B cell (primary cell): ENCODE data around the gene SREBF1. TPM values are rescaled to one million over a fixed set of nuclear protein-coding genes. Genes with fewer than 3 reads are reported as not detected.
A peak's percentile ranks its signal among the peaks of the same experiment; 100 is the strongest.

ENCODE experiments used
- ATAC-seq: fragments of 200-7000 bp; cut with Tn5 transposase; one replicate; pipeline ENCODE4 v1.10.0; 2021; ENCODE audit warnings: low read depth, mild to moderate bottlenecking, moderate number of reproducible peaks, moderate library complexity
- CTCF ChIA-PET: fragments of 350-600 bp; sonication (Branson Sonifier 250); formaldehyde crosslinking; loops from one replicate; lab custom pipeline; 2021; ENCODE audit warnings: antibody characterized with exemption, inconsistent platforms; lab: Charles Lee
- POLR2A ChIA-PET: fragments of 350-600 bp; sonication (Branson Sonifier 250); formaldehyde crosslinking; loops from one replicate; lab custom pipeline; 2021; ENCODE audit warnings: antibody characterized with exemption; lab: Charles Lee
- DNase-seq: peaks from one replicate; pipeline ENCODE4 v3.0.0; 2013
- H2AFZ ChIP-seq: 2 replicates; pipeline ENCODE4 v1.6.1; 2012; ENCODE audit warnings: mild to moderate bottlenecking, low read depth, low read length; ENCODE audit not compliant: insufficient read depth, poor library complexity, severe bottlenecking
- H3K27ac ChIP-seq, 2 donors: 1 replicate in 1 of 2; 2 replicates in 1 of 2; pipeline ENCODE4 v1.5.1; 2012 to 2013; ENCODE audit warnings: low read length in 2 of 2, mild to moderate bottlenecking in 2 of 2, moderate library complexity in 1 of 2
- H3K27me3 ChIP-seq, 4 experiments: fragments of 200-600 bp in 1 of 4; sonication (generic) in 1 of 4; replicated peaks in 1 of 4; 1 replicate in 2 of 4; 2 replicates in 2 of 4; pipeline versions ENCODE4 v1.6.1 to v1.7.0; 2013 to 2016; ENCODE audit warnings: low read length in 3 of 4, mild to moderate bottlenecking in 2 of 4, mixed read lengths in 1 of 4, moderate library complexity in 1 of 4; ENCODE audit not compliant: insufficient read depth in 4 of 4, control insufficient read depth in 3 of 4; ENCODE audit errors: control extremely low read depth in 1 of 4
- H3K36me3 ChIP-seq, 2 experiments: replicated peaks in 1 of 2; 1 replicate in 1 of 2; 2 replicates in 1 of 2; pipeline versions ENCODE4 v1.6.1 to v1.7.1; 2013; ENCODE audit warnings: low read length in 1 of 2; ENCODE audit not compliant: insufficient read depth in 2 of 2, control insufficient read depth in 1 of 2; ENCODE audit errors: control extremely low read depth in 1 of 2, extremely low read depth in 1 of 2
- H3K4me1 ChIP-seq, 2 donors: fragments of 200-600 bp in 1 of 2; sonication (generic) in 1 of 2; 1 replicate in 1 of 2; 2 replicates in 1 of 2; pipeline versions ENCODE4 v1.5.1 to v1.6.1; 2013 to 2017; ENCODE audit warnings: low read length in 2 of 2; ENCODE audit not compliant: control insufficient read depth in 2 of 2, insufficient read depth in 2 of 2
- H3K4me2 ChIP-seq: replicated peaks from 2 replicates; pipeline ENCODE3; 2012; ENCODE audit warnings: mild to moderate bottlenecking, low read depth, low read length; ENCODE audit not compliant: poor library complexity, severe bottlenecking
- H3K4me3 ChIP-seq, 5 experiments: fragments of 200-600 bp in 1 of 5; sonication (generic) in 1 of 5; 1 replicate in 3 of 5; 2 replicates in 2 of 5; pipeline versions ENCODE4 v1.5.1 to v1.7.0; 2011 to 2016; ENCODE audit warnings: low read length in 4 of 5, mild to moderate bottlenecking in 4 of 5, low read depth in 2 of 5, control low read depth in 1 of 5, moderate library complexity in 1 of 5; ENCODE audit not compliant: insufficient read depth in 1 of 5; ENCODE audit errors: control extremely low read depth in 1 of 5, extremely low read depth in 1 of 5
- H3K79me2 ChIP-seq: fragments of 200-600 bp; sonication (generic); one replicate; pipeline ENCODE4 v1.6.0; 2016; ENCODE audit warnings: low read length; ENCODE audit not compliant: control insufficient read depth, insufficient read depth
- H3K9ac ChIP-seq: fragments of 200-600 bp; sonication (generic); 2 replicates; pipeline ENCODE4 v1.6.1; 2017; ENCODE audit warnings: mild to moderate bottlenecking, low read length, moderate library complexity
- H3K9me3 ChIP-seq, 3 donors: one replicate each; pipeline versions ENCODE4 v1.6.1 to v1.7.1; 2013; ENCODE audit warnings: low read length in 2 of 3; ENCODE audit not compliant: control insufficient read depth in 2 of 3, insufficient read depth in 1 of 3; ENCODE audit errors: control extremely low read depth in 1 of 3
- H4K20me1 ChIP-seq: 2 replicates; pipeline ENCODE4 v1.6.0; 2012; ENCODE audit warnings: mild to moderate bottlenecking, low read length; ENCODE audit not compliant: insufficient read depth, control insufficient read depth, poor library complexity, severe bottlenecking
- H3K27ac Mint-ChIP-seq: one replicate; pipeline ENCODE4 v1.8.0; 2021; ENCODE audit warnings: mixed read lengths
- H3K27me3 Mint-ChIP-seq: one replicate; pipeline ENCODE4 v1.8.0; 2021; ENCODE audit warnings: mixed read lengths
- H3K4me1 Mint-ChIP-seq: one replicate; pipeline ENCODE4 v1.8.0; 2021; ENCODE audit warnings: mixed read lengths
- H3K4me3 Mint-ChIP-seq: one replicate; pipeline ENCODE4 v1.8.0; 2021; ENCODE audit warnings: mixed read lengths
- H3K9me3 Mint-ChIP-seq: one replicate; pipeline ENCODE4 v1.8.0; 2022; ENCODE audit warnings: mixed read lengths; ENCODE audit not compliant: insufficient read depth
- EZH2 ChIP-seq: IDR thresholded peaks from 2 replicates; pipeline ENCODE4 v1.6.1; 2012; ENCODE audit warnings: borderline replicate concordance, low read depth, mild to moderate bottlenecking, moderate library complexity, low read length; ENCODE audit not compliant: insufficient read depth, poor library complexity, severe bottlenecking
- WGBS: methylation state at CpG from one replicate; pipeline ENCODE4 v1.1.5; 2013; ENCODE audit warnings: missing lambda C conversion rate; ENCODE audit not compliant: insufficient coverage; 5-methylcytosine and 5-hydroxymethylcytosine counted together
- intact Hi-C: fragments of 100-400 bp; cut with micrococcal nuclease; formaldehyde crosslinking; loops from one replicate; pipeline ENCODE4 v1.10.0; 2022
- polyA plus RNA-seq: library from polyadenylated mRNA; depleted of rRNA; stranded (reverse); fragments of >200 nt; gene quantifications from 2 replicates; pipeline ENCODE4 v1.2.3, GENCODE V29; 2012
- total RNA-seq, 2 donors: library from RNA; stranded (reverse); fragments of 120-200 nt in 1 of 2; gene quantifications; 1 replicate in 1 of 2; 2 replicates in 1 of 2; pipeline versions ENCODE4 v1.2.3 to v1.2.4, GENCODE V29; 2013 to 2022
- TF ChIP-seq, protein P1 (sequence below): fragments of 200-600 bp; IDR thresholded peaks from one replicate; pipeline ENCODE4 v1.8.0; 2022; ENCODE audit warnings: antibody characterized with exemption, mild to moderate bottlenecking

SREBF1 gene
- total and polyA plus RNA-seq, 2 donors (not counting 1 experiment from before 2014, with no cell fraction given): 21.6 to 34.9 TPM

DNA sequence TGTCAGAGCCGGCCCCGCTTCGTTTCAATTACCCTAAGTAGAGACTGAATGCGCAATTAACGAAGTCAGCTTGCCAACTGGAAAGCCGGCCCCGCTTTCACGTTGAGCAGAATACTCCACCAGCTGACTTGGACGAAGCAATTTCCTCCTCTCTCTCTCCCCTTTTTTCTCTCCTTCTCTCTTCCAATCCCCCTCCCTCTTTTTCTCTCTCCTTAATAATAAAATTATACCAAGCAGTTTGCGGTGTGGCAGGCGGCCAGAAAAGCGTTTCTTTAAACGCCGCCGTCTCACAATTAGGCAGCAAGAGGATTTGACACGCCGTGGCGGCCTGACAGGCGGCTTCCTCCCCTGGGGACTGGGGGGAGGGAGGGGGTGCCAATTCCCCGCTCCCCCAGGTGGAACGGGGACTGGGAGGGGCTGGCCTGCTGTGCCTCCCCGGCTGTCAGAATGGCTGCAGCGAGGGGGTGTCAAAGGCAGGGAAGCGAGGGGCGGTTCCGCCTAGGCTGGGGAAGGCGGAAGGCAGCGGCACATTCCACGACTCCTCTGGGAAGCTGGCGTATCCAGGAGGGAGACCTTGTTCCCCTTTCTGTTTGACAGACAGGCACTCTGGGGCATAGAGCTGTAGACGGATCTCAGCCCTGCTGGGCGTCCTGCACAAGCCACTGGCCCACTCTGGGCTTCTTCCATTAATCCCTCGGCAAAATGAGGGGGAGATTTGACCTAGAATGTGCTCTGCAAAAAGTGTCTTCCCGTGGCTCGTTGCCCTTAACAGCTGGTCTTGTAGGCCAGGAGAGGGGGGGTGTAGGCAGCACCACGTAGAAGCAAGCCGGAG is 52.7 kb downstream of the SREBF1 start:
- peak overlapping the region; percentile 66 for H3K27ac Mint-ChIP-seq
- Histone ChIP-seq H3K9me3 (peaks cover 0 to 4% (median 0%) of the 10 kb centered on the region in 3 donors), H2AFZ (peak overlapping the region; percentile 49), H3K4me3 (peak overlapping the region in 4 of 5 experiments; percentile 39 to 74 (median 57)), H3K36me3 (no peaks in the 10 kb centered on the region), H3K79me2 (peaks cover 10% of the 10 kb centered on the region), H3K4me2 (peak overlapping the region; percentile 98), H3K4me1 (peaks cover 27 to 37% of the 10 kb centered on the region in 2 donors), H4K20me1 (peaks cover 76% of the 10 kb centered on the region), H3K27me3 (peaks cover 0 to 16% (median 3%) of the 10 kb centered on the region in 4 experiments), H3K9ac (peak overlapping the region; percentile 72), H3K27ac (no peak overlapping the region)
- ChIA-PET CTCF (interaction anchor here (1.0 to 1.8 kb wide), 5 partner anchors 10 to 102 kb away, joined by 3 to 6 read pairs (median 3); no protein-coding TSS in a partner anchor), POLR2A (interaction anchor here (0.8 to 1.0 kb wide), 2 partner anchors 21 to 31 kb away, joined by 3 read pairs; no protein-coding TSS in a partner anchor)
- peaks cover 26% of the 10 kb centered on the region for H3K4me1 Mint-ChIP-seq
- peak; percentile 82 for DNase-seq
- intact Hi-C loops: loop anchor here (1.0 to 5.0 kb wide), 3 partner anchors 18 to 57 kb away; no protein-coding TSS in a partner anchor
- no peaks in the 10 kb centered on the region for H3K9me3 Mint-ChIP-seq
- ATAC-seq: peak; percentile 81
- WGBS: 6% methylated on average over 37 of the region's 37 CpGs
- TF ChIP-seq, protein P1, sequence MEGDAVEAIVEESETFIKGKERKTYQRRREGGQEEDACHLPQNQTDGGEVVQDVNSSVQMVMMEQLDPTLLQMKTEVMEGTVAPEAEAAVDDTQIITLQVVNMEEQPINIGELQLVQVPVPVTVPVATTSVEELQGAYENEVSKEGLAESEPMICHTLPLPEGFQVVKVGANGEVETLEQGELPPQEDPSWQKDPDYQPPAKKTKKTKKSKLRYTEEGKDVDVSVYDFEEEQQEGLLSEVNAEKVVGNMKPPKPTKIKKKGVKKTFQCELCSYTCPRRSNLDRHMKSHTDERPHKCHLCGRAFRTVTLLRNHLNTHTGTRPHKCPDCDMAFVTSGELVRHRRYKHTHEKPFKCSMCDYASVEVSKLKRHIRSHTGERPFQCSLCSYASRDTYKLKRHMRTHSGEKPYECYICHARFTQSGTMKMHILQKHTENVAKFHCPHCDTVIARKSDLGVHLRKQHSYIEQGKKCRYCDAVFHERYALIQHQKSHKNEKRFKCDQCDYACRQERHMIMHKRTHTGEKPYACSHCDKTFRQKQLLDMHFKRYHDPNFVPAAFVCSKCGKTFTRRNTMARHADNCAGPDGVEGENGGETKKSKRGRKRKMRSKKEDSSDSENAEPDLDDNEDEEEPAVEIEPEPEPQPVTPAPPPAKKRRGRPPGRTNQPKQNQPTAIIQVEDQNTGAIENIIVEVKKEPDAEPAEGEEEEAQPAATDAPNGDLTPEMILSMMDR: no peak
- no peak for TF ChIP-seq EZH2
- peak overlapping the region; percentile 90 for H3K4me3 Mint-ChIP-seq
- H3K27me3 Mint-ChIP-seq: peaks cover 5% of the 10 kb centered on the region
